HTR-8/SVneo (cell line): ENCODE data around the gene TTK.

ENCODE experiments used
- DNase-seq: peaks from one replicate; pipeline ENCODE4 v3.0.0; 2011; ENCODE audit warnings: low spot score, mixed read lengths; ENCODE audit not compliant: insufficient read length
- FAIRE-seq: peaks from 2 replicates; lab custom pipeline; 2011; peaks lifted over from hg19 to GRCh38; lab: Jason Lieb, UNC

The TTK gene

DNA sequence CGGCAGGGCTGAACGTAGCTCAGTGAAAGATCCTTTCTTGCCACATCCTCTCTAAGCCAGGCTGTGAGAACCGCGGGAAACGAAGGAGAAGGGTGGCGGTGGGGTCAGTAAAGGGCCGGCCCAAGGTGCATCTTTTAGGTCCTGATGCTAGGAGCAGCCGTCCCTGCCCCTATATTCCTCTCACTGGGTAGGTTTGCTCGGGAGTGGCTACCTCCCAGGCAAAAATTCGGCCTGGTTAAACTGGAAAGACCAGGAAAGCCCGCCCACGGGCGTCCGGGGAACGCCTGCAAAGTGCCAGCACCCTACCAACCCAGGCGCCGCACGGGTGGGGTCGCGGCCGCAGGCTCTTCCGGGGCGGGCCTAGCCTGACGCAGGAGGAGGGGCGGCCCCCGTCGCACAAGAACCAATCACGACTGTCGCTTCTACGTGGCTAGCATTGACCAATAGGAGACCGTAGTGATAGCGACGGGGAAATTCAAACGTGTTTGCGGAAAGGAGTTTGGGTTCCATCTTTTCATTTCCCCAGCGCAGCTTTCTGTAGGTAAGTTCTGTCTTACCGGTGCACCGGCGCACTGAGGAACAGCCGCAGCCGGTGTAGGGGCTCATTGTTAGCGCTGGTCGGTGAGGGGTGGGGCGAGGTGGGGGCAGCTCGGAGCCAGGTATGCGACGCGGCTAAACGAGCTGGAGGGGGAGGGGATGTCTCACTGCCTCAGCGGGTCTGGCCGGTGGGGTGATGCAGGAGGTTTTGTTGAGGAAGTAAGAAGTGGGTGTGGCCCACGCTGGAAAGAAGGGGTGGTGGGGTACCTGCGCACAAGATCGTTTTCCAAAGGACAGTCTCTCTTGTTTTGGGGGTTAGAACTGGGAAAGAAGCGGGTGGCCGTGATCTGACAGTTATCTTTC, at the start of gene TTK:
TTK (plus strand) TSS at position 477 of the 900 bp plus-strand sequence. CDS start 1,195 bp downstream, outside the sequence.
- FAIRE-seq, result peak; percentile 96

GRCh38 chr6:79954849-79955248, 49.6 kb upstream of the TTK start:
- DNase-seq, result no peak
- FAIRE-seq, result no peak

More for the DNA sequence above, at the start of gene TTK:
- DNase-seq, result peak; percentile 92

GRCh38 chr6:79964607-79965081, 39.8 kb upstream of the TTK start:
- no peak for FAIRE-seq

GRCh38 chr6:79967178-79967577, 37.3 kb upstream of the TTK start:
- DNase-seq, result no peak
- no peak for FAIRE-seq

More at GRCh38 chr6:79964607-79965081, 39.8 kb upstream of the TTK start:
- no peak for DNase-seq

GRCh38 chr6:79969784-79970183, 34.7 kb upstream of the TTK start:
- FAIRE-seq, result no peak
- no peak for DNase-seq

GRCh38 chr6:79971193-79971592, 33.3 kb upstream of the TTK start:
- no peak for FAIRE-seq

GRCh38 chr6:79981652-79982051, 22.8 kb upstream of the TTK start:
- DNase-seq (no peak), FAIRE-seq (no peak)

More at GRCh38 chr6:79971193-79971592, 33.3 kb upstream of the TTK start:
- DNase-seq, result no peak

GRCh38 chr6:79984261-79984660, 20.2 kb upstream of the TTK start:
- FAIRE-seq, result no peak

DNA sequence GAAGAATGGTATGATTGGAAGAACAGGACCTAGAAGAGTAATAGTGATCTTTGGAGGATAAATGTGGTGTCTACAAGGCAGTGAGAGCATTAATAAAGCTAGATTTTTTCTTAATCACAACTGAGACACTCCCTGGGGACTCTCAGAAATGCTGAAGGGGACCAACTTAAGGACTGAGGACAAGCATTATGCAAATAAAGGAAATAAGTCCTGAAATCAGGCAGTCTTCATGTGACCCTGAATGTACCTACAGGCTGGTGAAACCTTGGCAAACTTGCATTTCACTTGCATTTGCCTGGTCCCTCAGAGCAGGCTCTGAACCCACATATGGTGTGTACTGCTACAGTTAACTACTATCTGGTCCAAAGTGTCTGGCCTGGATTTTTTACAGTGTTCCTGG, 19.3 kb upstream of the TTK start:
- no peak for DNase-seq
- FAIRE-seq, result no peak

More at GRCh38 chr6:79984261-79984660, 20.2 kb upstream of the TTK start:
- no peak for DNase-seq

GRCh38 chr6:79989641-79990040, 14.8 kb upstream of the TTK start:
- FAIRE-seq (no peak), DNase-seq (no peak)

DNA sequence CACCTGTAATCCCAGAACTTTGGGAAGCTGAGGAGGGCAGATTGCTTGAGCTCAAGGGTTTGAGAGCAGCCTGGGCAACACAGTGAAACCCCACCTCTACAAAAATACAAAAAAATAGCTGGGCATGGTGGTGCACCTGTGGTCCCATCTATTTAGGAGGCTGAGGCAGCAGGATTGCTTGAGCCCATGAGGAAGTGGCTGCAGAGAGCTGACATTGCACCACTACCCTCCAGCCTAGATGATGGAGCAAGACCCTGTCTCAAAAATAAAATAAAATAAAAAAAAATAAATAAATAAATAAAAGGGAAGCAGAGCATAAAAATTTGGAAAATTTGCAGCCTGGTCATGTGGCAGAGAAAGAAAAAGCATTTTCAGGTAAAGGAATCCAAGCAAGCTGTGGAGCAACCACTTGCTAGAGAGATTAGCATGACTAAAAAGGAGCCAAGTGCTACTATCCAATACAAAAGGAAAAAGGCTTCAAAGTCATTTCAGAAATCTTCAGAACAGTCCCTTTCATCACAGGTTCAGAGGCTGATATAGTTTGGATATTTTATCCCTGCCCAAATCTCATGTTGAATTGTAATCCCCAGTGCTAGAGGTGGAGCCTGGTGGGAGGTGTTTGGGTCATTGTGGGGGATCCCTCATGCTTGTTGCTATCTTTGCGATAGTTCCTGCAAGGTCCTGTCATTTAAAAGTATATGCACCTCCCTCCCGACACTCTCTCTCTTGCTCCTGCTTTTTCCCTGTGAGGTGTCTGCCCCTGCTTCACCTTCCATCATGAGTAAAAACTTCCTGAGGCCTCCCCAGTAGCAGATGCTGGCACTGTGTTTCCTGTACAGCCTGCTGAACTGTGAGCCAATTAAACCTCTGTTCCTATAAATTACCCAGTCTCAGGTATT, 11.2 kb upstream of the TTK start:
- DNase-seq (no peak), FAIRE-seq (no peak)

DNA sequence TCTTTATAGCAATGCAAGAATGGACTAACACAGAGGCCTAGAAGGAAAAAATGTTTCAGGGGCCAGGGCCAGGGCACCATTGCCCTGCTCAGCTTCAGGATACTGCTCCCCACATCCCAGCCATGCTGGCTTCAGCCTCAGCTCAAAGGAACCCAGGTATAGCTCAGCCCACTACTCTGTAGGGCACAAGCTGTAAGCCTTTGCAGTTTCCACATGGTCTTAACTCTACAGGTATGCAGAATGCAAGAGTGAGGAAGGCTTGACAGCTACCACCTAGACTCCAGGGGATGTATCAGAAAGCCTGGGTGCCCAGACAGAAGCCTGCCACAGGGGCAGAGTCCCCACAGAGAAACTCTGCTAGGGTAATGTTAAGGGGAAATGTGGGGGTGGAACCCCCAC, 10.5 kb upstream of the TTK start:
- FAIRE-seq, result no peak
- no peak for DNase-seq

GRCh38 chr6:79997728-79998127, 6.7 kb upstream of the TTK start:
- DNase-seq, result no peak
- no peak for FAIRE-seq

DNA sequence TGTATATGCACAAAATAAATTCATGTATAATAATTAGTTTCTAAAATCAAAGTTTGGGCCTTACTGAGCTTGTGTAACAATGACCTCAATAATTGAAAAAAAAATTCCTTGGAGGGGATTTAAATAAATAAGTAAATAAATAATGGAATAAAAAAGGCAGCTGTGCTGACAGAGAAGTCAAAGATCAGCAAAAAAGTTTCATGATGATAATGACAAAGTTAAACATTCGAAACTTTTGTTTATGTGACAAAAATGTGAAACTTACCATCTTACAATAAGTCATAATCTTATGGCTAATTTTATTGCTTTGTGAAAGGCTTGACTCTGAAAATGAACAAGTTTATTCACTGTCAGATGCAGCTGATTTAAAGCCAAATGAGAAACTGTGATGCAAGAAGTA, 3.1 kb upstream of the TTK start:
- FAIRE-seq, result no peak

GRCh38 chr6:80003826-80004172, 650 bp upstream of the TTK start:
- peak; percentile 44 for FAIRE-seq
- DNase-seq, result peak; percentile 2

More for the DNA sequence above, 3.1 kb upstream of the TTK start:
- DNase-seq, result no peak

DNA sequence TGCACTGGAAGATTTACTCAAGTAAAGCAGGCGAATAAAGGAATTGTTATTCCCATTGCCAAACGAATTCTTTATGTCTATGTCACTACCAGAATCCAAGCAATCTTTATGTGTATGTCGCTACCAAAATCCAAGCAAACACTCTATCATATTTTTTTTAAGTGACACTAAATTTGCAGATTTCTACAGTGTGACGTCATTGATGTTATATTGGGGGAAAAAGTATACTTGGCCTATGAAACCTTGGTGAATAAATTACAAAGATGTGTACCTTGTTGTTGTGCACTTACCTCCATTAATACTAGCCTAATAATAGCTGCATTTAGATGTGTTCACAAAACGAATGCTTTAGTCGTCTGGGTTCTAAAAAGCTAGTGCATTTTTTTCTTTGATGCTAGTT, 957 bp downstream of the TTK start:
- FAIRE-seq, result no peak
- DNase-seq, result no peak

GRCh38 chr6:80006541-80006940, 2.1 kb downstream of the TTK start:
- DNase-seq (no peak), FAIRE-seq (no peak)

GRCh38 chr6:80009531-80009930, 5.1 kb downstream of the TTK start:
- no peak for FAIRE-seq

DNA sequence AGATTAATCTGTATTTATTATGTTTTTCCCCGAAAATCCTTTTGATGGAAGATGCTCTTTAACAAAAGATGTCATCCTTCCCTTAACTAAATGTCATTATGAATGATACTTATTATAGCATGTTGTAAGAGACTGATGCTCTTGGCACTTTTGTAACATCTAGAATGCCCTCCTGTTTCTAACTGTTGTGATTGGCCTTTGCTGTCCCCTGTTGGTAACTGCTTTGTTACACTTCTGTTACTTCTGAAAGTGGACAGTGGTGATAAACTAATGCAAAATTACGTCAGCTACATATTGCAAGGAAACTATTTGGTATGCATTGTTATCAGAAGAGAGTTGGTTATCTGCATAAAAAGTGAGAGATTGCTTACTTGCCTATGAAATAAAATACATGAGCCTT, 5.8 kb downstream of the TTK start:
- FAIRE-seq, result no peak
- no peak for DNase-seq

More at GRCh38 chr6:80009531-80009930, 5.1 kb downstream of the TTK start:
- DNase-seq, result no peak

- no peak for DNase-seq
- no peak for FAIRE-seq
Measured at GRCh38 chr6:80015839-80016435, 11.5 kb downstream of the TTK start.
